ENCODE results near the gene NDUFS3. TPM values are rescaled to one million over a fixed set of nuclear protein-coding genes. Genes with fewer than 3 reads are reported as not detected.

NDUFS3 gene
- total and polyA plus RNA-seq, 2 experiments from 2014 or later = 108 to 168 TPM

- ATAC-seq (peak; percentile 4; the same call in 2 of the 3 replicates), DNase-seq (ENCODE audit: low spot score) (no peak)
- TF ChIP-seq ETS1 (IDR thresholded peaks at IDR 0.05) (no peak), CTCF (conservative IDR thresholded peaks at IDR 0.05; ENCODE audit: low read depth in 2 of 2) (no peak), POLR2AphosphoS5 (IDR thresholded peaks at IDR 0.05; ENCODE audit: low read depth) (no peak), STAT1 (IDR thresholded peaks at IDR 0.05; ENCODE audit: unreplicated experiment) (no peak), ZNF462 (CRISPR knock-in tag; IDR thresholded peaks at IDR 0.05) (no peak), JUNB (IDR thresholded peaks at IDR 0.05; ENCODE audit: unreplicated experiment) (no peak), NANOG (IDR thresholded peaks at IDR 0.05; ENCODE audit: borderline replicate concordance) (no peak), ZNF331 (CRISPR knock-in tag; IDR thresholded peaks at IDR 0.05; ENCODE audit: low read depth) (no peak)
- Histone ChIP-seq H3K4me2 (peak overlapping the region; percentile 99; the same call in 1 of the 2 replicates), H3F3A (replicated peaks; ENCODE audit: low read depth) (no peaks in the 10 kb centered on the region), H3K27ac (ENCODE audit: low read depth) (no peak overlapping the region), H3K79me2 (replicated peaks; ENCODE audit: insufficient read depth) (no peaks in the 10 kb centered on the region), H3K4me3 (peak overlapping the region; percentile 96; the same call in 1 of the 2 replicates), H3K36me3 (ENCODE audit: insufficient read depth) (no peaks in the 10 kb centered on the region), H3K4me1 (ENCODE audit: insufficient read depth) (peaks cover 23% of the 10 kb centered on the region), H3K9me2 (ENCODE audit: insufficient read depth) (0 out of 2 replicates have a peak, but pooled peaks cover 6% of the 10 kb centered on the region), H3K27me3 (ENCODE audit: insufficient read depth) (peaks cover 58% of the 10 kb centered on the region), H2AFZ (peak overlapping the region; percentile 100), H4K20me1 (replicated peaks; ENCODE audit: insufficient read depth) (0 out of 2 replicates have a peak, but pooled peaks cover 5% of the 10 kb centered on the region)
- H3K27me3 Mint-ChIP-seq (ENCODE audit: insufficient read depth, low read depth, poor library complexity) = peaks cover 45% of the 10 kb centered on the region
- H3K4me3 Mint-ChIP-seq = peak overlapping the region; percentile 69; the same call in 1 of the 3 replicates
- H3K27ac Mint-ChIP-seq = no peak overlapping the region
- H3K9me3 Mint-ChIP-seq = no peaks in the 10 kb centered on the region
- H3K36me3 Mint-ChIP-seq (ENCODE audit: low read depth) = no peaks in the 10 kb centered on the region
- peaks cover 27% of the 10 kb centered on the region for H3K4me1 Mint-ChIP-seq
These were observed 16.2 kb downstream of the NDUFS3 start for GRCh38 chr11:47595029-47595428.

All from GM23338 (cell line).